NCI-H146 treated with DMSO at 0.1 percent for 48 hours (cell line): ENCODE data around the gene DPYSL3.

Experiments
- DNase-seq: peaks from one replicate; lab custom pipeline; 2025; ENCODE audit not compliant: unreplicated experiment; lab: John Stamatoyannopoulos, UW

DPYSL3 gene

GRCh38 chr5:147441191-147441695 lies 68.6 kb downstream of the DPYSL3 start:
- DNase-seq: no peak

- DNase-seq: no peak
Observed at GRCh38 chr5:147439254-147439653, 70.6 kb downstream of the DPYSL3 start.

GRCh38 chr5:147437161-147437596 lies 72.7 kb downstream of the DPYSL3 start:
- no peak for DNase-seq

GRCh38 chr5:147436596-147436995 lies 73.3 kb downstream of the DPYSL3 start:
- DNase-seq: no peak

- DNase-seq: no peak
Observed at GRCh38 chr5:147434049-147434448, 75.8 kb downstream of the DPYSL3 start.

- DNase-seq: no peak
Observed at GRCh38 chr5:147432323-147432722, 77.5 kb downstream of the DPYSL3 start.

- DNase-seq: no peak
Observed at GRCh38 chr5:147431586-147431985, 78.3 kb downstream of the DPYSL3 start.

- no peak for DNase-seq
Observed at GRCh38 chr5:147430628-147431027, 79.2 kb downstream of the DPYSL3 start.

GRCh38 chr5:147427521-147428401 lies 82.1 kb downstream of the DPYSL3 start:
- DNase-seq: no peak

- no peak for DNase-seq
Observed at GRCh38 chr5:147426640-147427327, 83.1 kb downstream of the DPYSL3 start.

GRCh38 chr5:147418613-147419012 lies 91.3 kb downstream of the DPYSL3 start:
- DNase-seq: no peak

GRCh38 chr5:147417135-147417813 lies 92.6 kb downstream of the DPYSL3 start:
- no peak for DNase-seq

GRCh38 chr5:147415651-147416050 lies 94.2 kb downstream of the DPYSL3 start:
- no peak for DNase-seq

- DNase-seq: no peak
Observed at GRCh38 chr5:147413266-147413665, 96.6 kb downstream of the DPYSL3 start.

GRCh38 chr5:147412561-147412960 lies 97.3 kb downstream of the DPYSL3 start:
- DNase-seq: no peak

- no peak for DNase-seq
Observed at GRCh38 chr5:147411359-147412319, 98.2 kb downstream of the DPYSL3 start.

GRCh38 chr5:147410496-147411358 lies 99.1 kb downstream of the DPYSL3 start:
- DNase-seq: no peak

GRCh38 chr5:147408980-147409379 lies 100.9 kb downstream of the DPYSL3 start:
- no peak for DNase-seq

- DNase-seq: no peak
Observed at GRCh38 chr5:147407094-147407681, 102.7 kb downstream of the DPYSL3 start.
